AML-193 (cell line): ENCODE measurements around the gene TRPM1.
"Not testable (repeated sequence)": the region's sequence is repeated elsewhere in the genome, so short reads cannot be mapped to it uniquely, and the experiment has no call there.

ENCODE experiments used
- DNase-seq, 2 experiments: peaks; one replicate each; lab custom pipeline; 2025; lab: John Stamatoyannopoulos, UW

Gene TRPM1

GRCh38 chr15:31116423-31117030 is 15.0 kb upstream of the TRPM1 start:
- DNase-seq, result no peak

GRCh38 chr15:31111091-31111647 is 9.6 kb upstream of the TRPM1 start:
- DNase-seq, result no peak

GRCh38 chr15:31108836-31109235 is 7.3 kb upstream of the TRPM1 start:
- no peak for DNase-seq

GRCh38 chr15:31106495-31107300 is 5.2 kb upstream of the TRPM1 start:
- no peak for DNase-seq

GRCh38 chr15:31104003-31104402 is 2.5 kb upstream of the TRPM1 start:
- DNase-seq, result no peak

GRCh38 chr15:31102374-31103342 is 1.1 kb upstream of the TRPM1 start:
- no peak for DNase-seq

- DNase-seq, result no peak
Observed at GRCh38 chr15:31102039-31102321, 455 bp upstream of the TRPM1 start.

GRCh38 chr15:31100738-31101137 is 787 bp downstream of the TRPM1 start:
- DNase-seq, result no peak

GRCh38 chr15:31098953-31099740 is 2.4 kb downstream of the TRPM1 start:
- DNase-seq, result no peak

- DNase-seq, result no peak
Observed at GRCh38 chr15:31098491-31098917, 3.0 kb downstream of the TRPM1 start.

- no peak for DNase-seq
Observed at GRCh38 chr15:31096563-31096962, 5.0 kb downstream of the TRPM1 start.

- DNase-seq, result no peak
Observed at GRCh38 chr15:31091481-31091880, 10.0 kb downstream of the TRPM1 start.

GRCh38 chr15:31090766-31091165 is 10.8 kb downstream of the TRPM1 start:
- no peak for DNase-seq

- no peak for DNase-seq
Observed at GRCh38 chr15:31089368-31090047, 12.0 kb downstream of the TRPM1 start.

- DNase-seq, result no peak
Observed at GRCh38 chr15:31088672-31089367, 12.7 kb downstream of the TRPM1 start.

- DNase-seq, result not testable (repeated sequence)
Observed at GRCh38 chr15:31088041-31088440, 13.5 kb downstream of the TRPM1 start.

GRCh38 chr15:31086344-31086743 is 15.2 kb downstream of the TRPM1 start:
- DNase-seq, result no peak

GRCh38 chr15:31085359-31085758 is 16.2 kb downstream of the TRPM1 start:
- DNase-seq, result no peak

- no peak for DNase-seq
Observed at GRCh38 chr15:31084176-31084575, 17.3 kb downstream of the TRPM1 start.

- no peak for DNase-seq
Observed at GRCh38 chr15:31083370-31083780, 18.1 kb downstream of the TRPM1 start.
